HG03442 (cell line): ENCODE data around the gene RNF166.

ENCODE experiments used
- ATAC-seq: cut with Tn5 transposase; IDR thresholded peaks from one replicate; pipeline ENCODE4 v1.9.1; 2021; ENCODE audit warnings: mild to moderate bottlenecking, moderate library complexity; ENCODE audit not compliant: unreplicated experiment

RNF166 gene

GRCh38 chr16:88724855-88725555 is 18.8 kb upstream of the RNF166 start:
- no peak for ATAC-seq

DNA sequence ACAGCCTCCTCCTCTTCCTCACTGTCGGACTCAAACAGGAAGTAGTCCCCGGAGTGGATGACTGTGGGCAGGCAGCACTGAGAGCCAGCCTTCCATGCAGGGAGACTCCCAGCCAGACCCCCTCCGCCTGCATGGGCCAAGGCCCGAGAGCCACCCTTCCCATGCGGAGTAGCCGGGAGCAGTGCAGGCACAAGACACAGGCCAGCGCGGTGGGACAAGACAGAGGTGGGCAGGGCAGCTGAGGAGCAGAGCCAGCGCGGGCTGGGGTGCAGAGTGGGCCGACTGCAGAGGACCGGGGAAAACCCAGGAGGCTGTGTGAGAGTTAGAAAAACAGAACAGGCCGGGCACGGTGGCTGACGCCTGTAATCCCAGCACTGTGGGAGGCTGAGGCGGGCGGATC is 17.7 kb upstream of the RNF166 start:
- no peak for ATAC-seq

DNA sequence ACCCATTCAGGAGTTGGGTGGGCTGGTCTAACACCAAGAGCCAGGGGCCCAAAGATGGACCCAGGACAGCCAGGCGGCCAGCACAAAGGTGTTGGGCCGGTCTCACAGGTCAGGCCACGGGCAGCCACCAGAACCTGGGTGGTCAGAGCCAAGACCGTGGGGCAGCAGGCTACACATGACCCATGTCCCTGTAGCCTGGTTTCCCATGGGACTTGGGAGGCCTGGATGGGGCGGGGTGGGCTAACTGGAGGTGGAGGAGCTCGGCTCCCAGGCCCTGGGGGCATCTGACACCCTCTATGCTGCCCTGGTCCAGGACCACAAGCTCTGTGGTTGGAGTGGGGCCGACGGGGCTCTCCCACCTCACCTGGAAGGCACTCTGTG is 17.3 kb upstream of the RNF166 start:
- ATAC-seq = no peak

DNA sequence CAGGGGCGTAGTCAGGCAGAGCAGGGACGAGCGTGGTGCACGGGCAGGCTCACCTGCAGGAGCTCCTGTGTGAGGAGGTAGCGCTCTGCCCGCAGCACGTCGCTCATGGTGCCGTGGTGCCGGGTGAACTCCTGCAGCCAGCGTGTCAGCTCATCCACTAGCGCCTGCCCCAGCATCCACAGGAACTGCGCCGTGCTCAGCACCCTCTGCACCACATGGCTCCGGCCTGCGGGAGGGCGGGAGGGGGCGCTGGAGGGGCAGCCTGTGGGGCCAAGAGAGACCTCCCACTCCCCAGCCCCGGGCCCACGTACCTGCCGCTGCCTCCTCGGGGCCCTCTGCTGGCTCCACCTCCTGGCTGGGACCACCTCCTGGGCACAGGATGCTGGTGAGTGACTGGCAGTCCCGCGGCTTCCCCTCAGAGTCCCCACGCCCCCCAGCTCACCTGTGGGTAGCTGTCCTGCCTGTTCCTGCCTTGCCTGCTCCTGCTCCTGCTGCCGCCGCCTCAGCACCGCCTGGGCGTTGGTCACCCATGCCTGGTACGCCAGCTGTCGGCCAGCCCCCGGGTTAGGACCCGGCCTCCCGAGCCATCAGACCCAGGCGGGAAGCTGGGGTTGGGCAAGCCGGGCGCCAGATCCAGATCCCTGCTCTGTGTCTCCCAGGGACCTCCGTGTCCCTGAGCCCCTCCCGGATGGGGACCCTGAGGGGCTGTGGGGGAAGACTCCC is 16.7 kb upstream of the RNF166 start:
- ATAC-seq = no peak

- ATAC-seq = no peak
Observed at GRCh38 chr16:88721815-88722755, 15.9 kb upstream of the RNF166 start.

DNA sequence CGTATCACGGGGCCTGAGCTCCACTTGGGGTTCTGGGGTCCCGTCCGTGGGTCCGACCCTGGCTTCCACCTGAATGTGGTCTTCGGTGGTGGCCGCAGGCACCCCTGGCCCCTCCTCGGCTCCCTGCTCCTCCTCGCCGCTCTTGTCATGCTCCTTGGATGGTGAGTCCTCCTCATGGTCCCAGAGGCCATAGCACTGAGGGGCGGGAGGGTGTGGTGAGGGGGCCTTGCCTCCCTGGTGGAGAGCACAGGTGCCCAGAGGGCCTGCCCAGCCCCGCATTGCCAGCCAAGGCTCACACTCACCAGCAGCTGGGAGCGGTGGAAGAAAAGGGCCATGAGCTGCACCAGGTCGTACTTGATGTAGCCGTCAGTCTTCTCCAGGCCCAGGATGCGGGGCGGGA is 15.0 kb upstream of the RNF166 start:
- ATAC-seq = no peak

DNA sequence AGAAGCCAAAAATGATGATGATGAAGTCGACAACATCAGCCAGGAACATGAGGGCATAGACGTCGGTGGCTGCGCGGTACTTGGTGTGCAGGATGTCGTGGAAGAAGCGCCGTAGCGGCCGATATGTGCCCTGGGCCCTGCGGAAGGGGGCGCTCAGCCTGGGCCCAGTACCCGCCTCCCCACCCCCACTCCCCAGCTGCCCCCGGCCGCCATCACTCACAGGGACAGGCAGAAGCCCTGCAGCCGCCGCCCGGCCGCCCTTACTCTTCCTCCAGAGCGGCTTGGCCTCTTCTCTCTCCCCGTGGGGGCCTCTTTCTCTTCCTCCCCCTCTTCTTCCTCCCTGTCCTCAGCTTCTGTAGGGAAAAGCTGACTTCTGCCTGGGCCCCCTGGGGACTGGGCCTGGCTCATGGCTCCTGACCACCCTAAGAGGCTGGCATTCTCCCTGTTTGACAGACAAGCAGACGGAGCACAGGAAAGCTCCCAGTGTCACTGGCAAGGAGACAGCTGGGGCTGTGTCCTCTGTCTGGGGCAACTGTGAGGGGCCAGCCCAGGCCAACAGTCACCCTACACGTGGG is 14.3 kb upstream of the RNF166 start:
- ATAC-seq = no peak

- no peak for ATAC-seq
Observed at GRCh38 chr16:88719933-88720296, 13.7 kb upstream of the RNF166 start.

- no peak for ATAC-seq
Observed at GRCh38 chr16:88719267-88719932, 13.2 kb upstream of the RNF166 start.

- ATAC-seq = no peak
Observed at GRCh38 chr16:88718178-88718577, 12.0 kb upstream of the RNF166 start.

- ATAC-seq = no peak
Observed at GRCh38 chr16:88716601-88717001, 10.4 kb upstream of the RNF166 start.

DNA sequence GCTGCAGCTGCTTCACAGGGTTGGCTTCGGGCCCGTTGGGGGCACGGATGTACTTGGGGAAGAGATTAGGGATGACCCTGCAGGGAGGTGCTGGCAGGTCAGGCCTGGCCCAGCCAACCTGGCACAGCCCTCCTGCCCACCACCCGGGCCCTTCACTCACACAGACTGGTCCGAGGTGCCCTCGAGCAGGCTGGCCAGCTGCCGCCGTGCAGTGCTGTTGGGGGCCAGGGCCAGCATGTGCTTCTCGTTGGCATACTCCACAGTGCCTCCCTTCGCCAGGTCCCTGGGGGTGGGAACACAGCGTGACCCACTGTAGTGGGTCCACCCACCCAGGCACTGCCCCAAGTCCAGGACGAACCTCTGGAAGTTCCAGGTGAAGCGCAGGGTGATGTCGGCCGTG is 10.0 kb upstream of the RNF166 start:
- no peak for ATAC-seq

DNA sequence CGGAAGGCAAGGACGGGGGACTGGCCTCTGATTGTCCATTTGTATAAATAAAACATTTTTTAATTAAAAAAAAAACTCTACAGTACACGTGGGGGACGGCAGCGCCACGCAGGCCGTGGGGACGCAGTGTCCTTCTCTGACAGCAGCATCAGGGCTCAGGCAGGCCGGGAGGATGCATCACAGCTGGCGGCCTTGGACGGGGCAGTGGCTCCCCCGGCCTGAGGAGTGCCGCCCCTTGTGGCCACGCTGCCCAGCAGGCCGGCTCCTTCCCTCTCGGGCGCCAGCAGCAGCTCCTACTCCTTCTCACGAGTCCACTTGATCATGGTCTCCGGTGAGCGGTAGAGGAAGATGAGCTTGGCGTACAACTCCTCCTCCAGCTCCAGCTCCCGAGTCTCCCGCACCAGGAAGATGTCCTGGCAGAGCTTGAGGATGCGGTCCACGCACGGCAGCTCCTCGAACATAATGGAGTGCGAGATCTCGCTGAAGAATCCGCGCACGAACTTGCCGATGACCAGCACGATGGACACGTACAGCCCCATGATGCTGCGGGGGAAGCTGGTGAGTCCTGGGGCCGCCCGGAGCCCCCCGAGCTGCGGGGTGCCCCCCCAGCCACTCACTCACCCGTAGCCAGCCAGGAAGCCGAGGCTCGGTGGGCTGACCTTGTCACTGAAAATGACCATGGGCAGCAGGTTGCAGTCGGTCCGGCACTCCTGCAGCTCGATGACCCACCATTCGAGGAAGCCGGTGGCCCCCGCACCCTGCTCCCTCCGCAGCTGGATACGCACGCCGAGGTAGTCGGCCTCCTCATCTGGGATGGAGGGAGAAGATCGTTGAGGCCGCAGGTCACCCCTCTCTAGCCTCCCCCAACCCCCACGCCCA is 9.3 kb upstream of the RNF166 start:
- ATAC-seq = no peak

DNA sequence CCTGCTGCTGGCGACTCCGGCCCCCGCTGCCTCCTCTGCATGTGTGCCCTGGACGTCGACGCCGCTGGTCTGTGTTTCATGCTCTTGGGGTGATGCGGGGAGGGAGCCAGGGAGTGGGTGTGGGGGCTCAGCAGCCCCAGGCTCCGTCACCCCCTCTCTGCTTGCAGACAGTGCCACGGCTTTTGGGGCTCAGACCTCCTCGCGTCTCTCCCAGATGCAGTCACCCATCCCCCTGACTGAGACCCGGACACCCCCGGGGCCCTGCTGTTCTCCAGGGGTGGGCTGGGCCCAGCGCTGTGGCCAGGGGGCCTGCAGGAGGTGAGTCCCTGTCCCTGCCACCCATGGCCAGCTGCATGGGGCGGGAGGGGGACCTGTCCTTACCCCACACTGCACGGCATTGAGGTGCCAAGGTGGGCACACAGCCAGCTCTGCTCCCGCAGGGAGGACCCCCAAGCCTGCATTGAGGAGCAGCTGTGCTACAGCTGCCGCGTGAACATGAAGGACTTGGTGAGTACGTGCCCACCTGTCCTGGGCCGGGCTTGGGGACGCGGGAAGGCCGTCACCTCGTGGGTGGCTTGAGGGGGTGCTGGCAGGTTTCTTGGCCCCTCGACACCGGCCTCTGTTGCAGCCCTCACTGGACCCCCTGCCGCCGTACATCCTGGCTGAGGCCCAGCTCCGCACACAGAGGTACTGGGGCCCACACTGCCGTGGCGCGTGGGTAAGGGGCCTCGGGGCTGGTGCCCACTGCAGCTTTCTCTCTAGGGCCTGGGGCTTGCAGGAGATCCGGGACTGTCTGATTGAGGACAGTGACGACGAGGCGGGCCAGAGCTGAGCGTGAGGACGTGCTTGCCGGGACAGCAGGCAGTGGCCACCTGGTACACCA is 8.5 kb upstream of the RNF166 start:
- ATAC-seq = no peak

DNA sequence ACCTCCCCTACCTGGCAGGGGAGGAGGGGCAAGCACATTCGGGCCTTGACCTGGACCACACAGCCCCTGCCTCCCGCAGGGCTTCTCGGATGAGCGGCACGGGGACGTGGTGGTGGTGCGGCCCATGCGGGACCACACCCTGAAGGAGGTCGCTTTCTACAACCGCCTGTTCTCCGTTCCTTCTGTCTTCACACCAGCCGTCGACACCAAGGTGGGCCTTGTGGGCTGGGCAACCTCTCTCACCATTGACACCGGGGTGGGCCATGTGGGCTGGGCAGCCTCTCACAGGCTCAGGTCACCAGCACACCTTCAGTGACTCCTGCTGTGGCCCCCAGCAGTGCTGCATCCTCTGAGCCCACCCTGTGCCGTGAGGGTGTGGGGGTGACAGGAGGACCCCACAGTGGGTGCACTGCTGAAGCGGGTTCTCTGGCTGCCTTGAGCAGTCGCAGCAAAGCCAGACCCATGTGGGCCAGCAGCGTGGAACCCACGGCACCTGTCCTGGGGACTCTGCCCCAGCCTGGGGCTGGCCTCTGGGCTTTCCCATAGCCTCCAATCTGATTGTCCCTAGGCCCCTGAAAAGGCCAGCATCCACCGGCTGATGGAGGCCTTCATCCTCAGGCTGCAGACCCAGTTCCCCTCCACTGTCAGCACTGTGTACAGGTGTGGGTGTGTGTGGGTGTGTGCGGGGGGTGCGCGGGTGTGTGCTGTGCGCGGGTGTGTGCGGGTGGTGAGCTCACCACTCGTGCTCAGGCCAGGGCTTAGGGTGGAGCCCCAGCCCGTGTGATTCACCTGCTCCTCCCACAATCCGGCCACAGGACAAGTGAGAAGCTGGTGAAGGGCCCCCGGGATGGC is 7.6 kb upstream of the RNF166 start:
- no peak for ATAC-seq

GRCh38 chr16:88713054-88713453 is 6.8 kb upstream of the RNF166 start:
- ATAC-seq = no peak

GRCh38 chr16:88712362-88712979 is 6.3 kb upstream of the RNF166 start:
- ATAC-seq = no peak
